ENCODE measurements around the gene HOATZ. TPM values are rescaled to one million over a fixed set of nuclear protein-coding genes. Genes with fewer than 3 reads are reported as not detected.

The HOATZ gene
- total RNA-seq, result not detected
- long read RNA-seq, result 0 reads

DNA sequence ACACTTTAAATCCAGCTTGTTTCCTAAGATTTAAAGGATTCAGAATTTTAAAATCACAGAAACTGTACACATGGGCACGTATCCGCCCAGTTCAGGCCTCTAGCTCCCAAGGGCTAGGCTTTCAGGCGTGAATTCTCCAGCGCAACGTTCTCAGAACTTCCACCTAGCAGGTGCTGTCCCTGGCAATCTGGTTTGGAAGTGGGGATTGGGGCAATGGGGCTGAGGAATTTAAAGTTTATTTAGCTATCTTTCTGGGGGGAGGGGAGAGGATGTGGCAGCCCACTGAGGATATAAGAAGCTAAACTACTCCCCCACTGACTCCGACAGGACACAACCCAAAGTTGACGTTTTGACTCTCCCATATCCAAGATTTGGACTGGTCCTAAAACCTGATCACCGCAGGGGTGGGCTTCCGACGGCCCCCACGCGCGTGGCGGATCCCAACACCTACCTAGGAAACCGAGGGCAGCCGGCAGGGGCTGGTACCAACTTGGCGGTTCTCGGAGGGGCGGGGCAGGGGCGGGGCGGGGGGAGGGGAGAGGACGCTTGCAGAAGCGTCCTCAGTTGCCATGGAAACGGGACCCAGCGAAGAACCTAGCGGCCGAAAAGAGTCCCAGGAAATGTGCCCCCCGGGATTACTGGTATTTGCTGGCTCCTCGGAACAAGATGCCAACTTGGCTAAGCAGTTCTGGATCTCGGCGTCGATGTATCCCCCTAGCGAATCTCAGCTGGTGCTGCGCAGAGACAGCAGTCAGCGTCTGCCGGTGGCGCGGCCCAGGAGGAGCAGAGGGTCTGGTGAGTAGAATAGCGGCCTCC, at the start of gene HOATZ:
Gene HOATZ (plus strand): TSS at position 563 of the 816 bp plus-strand sequence. CDS start 7 bp downstream, at position 570.
- DNase-seq (ENCODE audit: low spot score), result no peak

DNA sequence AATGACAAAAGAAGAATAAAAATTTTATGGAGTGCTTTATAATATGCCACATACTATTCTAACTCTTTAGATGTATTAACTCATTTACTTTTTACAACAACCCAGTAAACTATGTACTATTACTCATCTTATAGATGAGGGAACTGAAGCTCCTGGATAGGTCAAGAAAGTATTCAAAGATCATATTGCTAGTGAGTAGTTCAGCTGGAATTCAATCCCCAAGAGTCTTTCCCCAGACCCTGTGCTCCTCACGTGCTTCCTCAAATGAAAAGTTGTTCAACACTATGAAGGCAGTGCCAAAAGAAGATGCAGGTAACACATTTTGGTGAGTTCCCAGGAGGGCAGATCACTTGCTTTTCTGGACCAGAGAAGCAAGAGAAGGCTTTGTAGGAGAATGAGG, 49.2 kb upstream of the HOATZ start:
- no peak for DNase-seq (ENCODE audit: low spot score)

DNA sequence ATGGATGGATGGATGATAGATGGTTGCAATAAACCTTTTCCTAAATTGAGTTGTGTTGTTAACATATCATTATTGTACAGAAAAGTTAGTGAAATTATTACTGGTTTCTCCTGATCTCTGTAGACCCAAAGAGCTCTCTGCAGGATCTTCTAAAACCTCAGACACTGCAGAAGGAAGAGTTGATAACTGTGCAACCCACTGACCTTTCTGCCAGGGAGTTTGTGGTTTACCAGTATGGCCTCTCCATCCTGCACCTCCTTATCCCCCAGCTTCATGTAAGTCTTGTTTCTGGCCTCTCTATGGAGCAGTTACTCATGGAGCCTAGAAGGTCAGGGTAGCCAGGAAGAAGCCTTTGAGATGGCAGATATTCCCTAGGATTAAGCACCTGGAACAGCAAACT, 48.0 kb upstream of the HOATZ start:
- no peak for DNase-seq (ENCODE audit: low spot score)

GRCh38 chr11:111469200-111469599, 45.4 kb upstream of the HOATZ start:
- DNase-seq (ENCODE audit: low spot score), result no peak

- no peak for DNase-seq (ENCODE audit: low spot score)
These were observed 42.4 kb upstream of the HOATZ start for GRCh38 chr11:111472228-111472627.

DNA sequence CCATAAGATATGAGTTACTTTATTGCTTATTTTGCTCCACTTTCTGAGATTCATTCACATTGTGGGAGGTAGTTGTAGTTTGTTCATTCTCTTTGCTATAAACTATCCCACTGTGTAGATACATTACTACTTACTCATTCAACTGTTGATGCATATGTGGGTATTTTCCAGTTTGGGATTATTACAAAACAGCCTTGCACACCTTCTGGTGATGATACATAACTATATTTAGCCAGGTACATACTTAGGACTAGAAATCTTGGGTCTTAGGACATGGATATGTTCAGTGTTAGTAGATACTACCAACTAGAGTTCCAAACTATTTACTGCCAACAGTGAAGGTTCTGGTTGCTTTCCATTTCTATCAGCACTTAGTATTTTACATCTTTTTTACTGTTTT, 40.1 kb upstream of the HOATZ start:
- no peak for DNase-seq (ENCODE audit: low spot score)

DNA sequence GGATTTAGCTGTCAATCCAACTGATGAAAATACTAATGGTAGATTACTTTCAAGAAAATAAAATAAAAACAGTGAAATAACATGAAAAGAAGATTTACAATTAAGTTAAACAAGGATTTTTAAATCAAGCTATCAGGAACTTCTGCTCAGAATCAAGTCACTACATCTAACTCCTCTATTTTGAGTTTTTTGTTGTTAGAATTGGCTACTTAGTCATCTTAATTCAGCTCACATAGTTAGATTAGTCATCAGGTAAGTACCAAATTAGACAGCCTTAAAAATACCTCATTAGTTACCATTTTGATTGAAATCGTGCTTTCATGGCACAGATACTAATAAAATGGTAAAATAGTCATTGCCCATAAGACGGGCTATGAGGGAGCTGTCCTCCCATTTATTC, 38.2 kb upstream of the HOATZ start:
- DNase-seq (ENCODE audit: low spot score), result no peak

- no peak for DNase-seq (ENCODE audit: low spot score)
These were observed 37.6 kb upstream of the HOATZ start for GRCh38 chr11:111476956-111477355.

DNA sequence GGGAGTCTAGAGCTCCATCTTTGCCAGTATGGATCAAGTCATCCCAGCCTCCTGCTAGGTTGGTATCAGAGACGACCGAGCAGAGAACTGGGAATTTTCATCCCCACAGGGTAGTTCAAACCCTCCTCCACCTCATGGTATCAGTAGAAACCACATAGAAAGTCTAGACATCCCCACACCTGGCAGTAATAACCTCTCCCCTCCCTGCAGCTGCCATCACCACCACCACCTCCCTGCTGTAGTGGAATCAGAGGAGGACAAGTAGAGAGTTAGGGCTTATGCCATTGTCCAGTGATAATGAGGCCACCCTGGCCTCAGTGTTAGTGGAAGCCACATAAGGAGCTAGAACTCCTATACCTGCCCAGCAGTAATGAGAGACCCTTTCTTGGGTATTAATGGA, 36.7 kb upstream of the HOATZ start:
- DNase-seq (ENCODE audit: low spot score), result no peak

DNA sequence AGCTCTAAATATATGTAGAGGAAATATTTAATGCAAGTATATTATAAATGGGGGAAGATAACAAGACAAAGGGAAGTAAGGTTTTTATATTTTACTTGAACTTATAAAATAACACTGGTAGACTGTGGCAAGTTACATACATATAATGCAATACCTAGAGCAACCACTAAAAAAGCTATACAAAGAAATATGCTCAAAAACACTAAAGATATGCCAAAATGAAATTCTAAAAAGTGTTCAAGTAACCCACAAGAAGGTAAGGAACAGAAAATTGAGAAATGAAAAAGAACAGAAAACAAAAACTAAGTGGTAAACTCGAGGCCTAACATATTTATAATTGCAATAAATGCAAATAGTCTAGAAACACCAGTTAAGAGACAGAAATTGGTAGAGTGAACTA, 34.9 kb upstream of the HOATZ start:
- no peak for DNase-seq (ENCODE audit: low spot score)

GRCh38 chr11:111483431-111483830, 31.1 kb upstream of the HOATZ start:
- no peak for DNase-seq (ENCODE audit: low spot score)

- no peak for DNase-seq (ENCODE audit: low spot score)
These were observed 24.1 kb upstream of the HOATZ start for GRCh38 chr11:111490496-111490895.

DNA sequence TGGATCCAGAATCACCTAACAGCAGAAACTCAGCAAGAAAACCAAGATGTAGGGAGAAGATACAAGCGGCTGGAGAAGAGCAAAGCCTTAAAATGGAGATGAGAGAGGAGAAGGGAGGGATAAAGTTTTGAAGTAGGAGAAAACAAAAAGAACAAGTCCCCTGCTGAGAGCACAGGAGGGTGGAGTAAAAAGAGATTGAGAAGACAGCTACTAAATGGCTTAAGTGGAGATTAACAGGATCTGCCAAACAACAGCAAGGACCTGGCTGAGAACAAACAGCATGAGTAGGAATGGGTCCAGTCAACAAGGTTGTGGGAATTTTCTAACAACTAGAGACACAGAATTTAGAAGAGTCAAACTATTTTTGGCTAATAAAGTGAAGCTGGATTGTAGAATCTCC, 20.5 kb upstream of the HOATZ start:
- no peak for DNase-seq (ENCODE audit: low spot score)

GRCh38 chr11:111499483-111499882, 15.1 kb upstream of the HOATZ start:
- DNase-seq (ENCODE audit: low spot score), result no peak

DNA sequence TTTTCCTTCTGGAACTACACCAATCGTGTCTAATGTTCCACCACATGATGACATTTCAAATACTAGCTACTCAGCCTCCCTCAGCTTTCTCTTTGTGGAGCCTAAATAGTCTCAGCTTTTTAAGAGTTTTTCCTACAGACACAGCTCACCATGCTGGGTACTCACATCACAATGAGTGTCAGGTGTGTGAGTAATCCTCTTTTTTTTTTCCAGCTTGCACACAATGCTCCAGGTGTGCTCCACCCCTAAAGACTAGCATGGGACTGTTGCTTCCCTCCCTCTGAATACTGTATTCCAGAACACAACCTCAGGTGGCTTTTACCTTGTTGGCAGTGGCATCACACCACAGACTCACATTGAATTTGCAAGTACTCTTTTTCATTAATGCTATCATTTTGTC, 14.1 kb upstream of the HOATZ start:
- DNase-seq (ENCODE audit: low spot score), result no peak

GRCh38 chr11:111502611-111503010, 12.0 kb upstream of the HOATZ start:
- DNase-seq (ENCODE audit: low spot score), result no peak

DNA sequence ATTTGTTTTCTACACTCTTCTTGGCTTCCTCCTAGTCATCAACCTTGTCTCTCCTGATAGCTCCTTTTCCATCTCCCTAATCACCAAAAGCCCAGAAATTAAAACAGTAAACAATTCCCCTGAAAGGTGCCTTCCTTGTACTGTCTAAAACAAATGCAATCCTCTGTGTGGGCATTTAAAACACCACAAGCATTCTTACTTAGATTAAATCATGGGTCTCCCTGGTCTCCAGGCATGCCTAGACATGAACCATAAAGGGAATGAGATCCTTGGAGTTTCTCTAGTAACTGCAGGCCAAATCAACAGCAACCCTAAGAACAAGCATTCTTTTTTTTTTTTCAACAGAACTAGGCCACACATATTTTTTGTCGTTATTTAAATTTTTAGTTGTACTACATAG, 4.3 kb upstream of the HOATZ start:
- no peak for DNase-seq (ENCODE audit: low spot score)

DNA sequence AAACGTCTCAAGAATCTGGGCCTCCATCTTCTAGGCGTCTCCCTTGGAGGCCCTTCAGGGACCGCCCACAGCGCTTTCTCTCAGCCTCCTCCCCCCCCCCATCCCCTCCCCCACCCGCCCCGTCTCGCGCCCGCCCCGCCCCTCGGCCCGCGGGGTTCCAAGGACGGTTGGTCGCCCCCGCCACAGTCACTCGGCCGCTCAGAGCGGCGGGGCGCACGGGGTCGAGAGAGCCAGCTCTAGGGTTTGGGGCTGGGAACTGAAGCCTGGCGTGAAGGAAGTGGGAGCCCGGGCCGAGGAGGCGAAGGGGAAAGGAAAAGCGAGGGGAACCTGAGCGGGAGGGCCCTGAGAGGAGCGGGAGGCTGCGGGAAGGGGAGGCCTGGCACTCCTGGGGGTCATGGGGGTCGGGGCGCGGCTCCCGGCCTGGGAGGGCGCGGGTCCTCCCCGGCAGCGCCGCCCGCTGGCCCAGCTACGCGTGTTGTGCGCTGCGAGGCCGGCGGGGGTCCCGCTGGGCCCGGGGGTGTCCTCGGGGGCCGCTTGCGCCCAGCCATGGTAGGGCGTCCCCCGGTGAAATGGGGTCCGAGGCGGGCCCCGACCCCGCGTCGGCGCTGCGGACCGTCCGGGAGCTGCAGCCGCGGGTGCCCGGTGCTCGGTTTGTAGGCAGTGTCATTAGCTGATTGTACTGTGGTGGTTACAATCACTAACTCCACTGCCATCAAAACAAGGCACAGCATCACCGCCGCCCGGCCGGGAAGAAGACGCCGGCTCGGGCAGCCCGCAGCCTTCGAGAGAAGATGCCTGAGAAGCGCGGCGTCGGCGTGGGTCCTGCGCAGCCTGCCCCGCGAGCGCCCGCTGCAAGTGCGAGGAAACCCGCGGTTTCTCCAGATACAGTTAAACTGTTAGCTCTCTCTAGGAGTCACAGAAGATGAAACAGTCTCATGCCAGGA, 2.0 kb upstream of the HOATZ start, which contains the start of gene BTG4:
Gene BTG4 (minus strand): TSS at position 91 of the 944 bp plus-strand sequence. CDS start 13,610 bp downstream, outside the sequence.
- DNase-seq (ENCODE audit: low spot score), result no peak

DNA sequence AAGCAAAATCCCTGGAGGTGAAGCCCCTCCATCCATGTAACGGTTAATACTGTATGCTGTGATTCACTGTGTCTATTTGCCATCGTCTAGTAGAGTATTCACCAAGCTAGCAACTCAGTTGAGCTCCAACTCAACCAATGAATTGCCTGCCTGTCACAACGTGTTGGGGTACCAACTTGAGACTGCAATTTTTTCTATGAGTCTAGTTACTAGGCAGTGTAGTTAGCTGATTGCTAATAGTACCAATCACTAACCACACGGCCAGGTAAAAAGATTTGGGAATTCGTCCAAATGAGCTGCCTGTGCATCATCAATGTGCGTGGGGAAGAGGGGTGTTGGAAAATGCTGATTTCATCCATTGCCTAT, 1.4 kb upstream of the HOATZ start:
- DNase-seq (ENCODE audit: low spot score), result no peak

- no peak for DNase-seq (ENCODE audit: low spot score)
These were observed 1.0 kb downstream of the HOATZ start for GRCh38 chr11:111515591-111515990.

- no peak for DNase-seq (ENCODE audit: low spot score)
These were observed 4.1 kb downstream of the HOATZ start for GRCh38 chr11:111518668-111519067.

- no peak for DNase-seq (ENCODE audit: low spot score)
These were observed 6.0 kb downstream of the HOATZ start for GRCh38 chr11:111520560-111520959.
